Endothelial cell of umbilical vein (primary cell): ENCODE measurements around the gene GALNT11. TPM values are rescaled to one million over a fixed set of nuclear protein-coding genes. Genes with fewer than 3 reads are reported as not detected.
A peak's percentile ranks its signal among the peaks of the same experiment; 100 is the strongest.

Experiments used
- BruUV-seq: library from RNA; stranded (reverse); fragments of 400-500 nt; replicated peaks from 2 replicates; lab custom pipeline; 2021; lab: Mats Ljungman, UMichigan
- CTCF ChIA-PET: fragments of 300-600, 350-600 bp; sonication (Branson Sonifier 250); formaldehyde crosslinking; loops from one replicate; lab custom pipeline; 2021; ENCODE audit warnings: antibody characterized with exemption, inconsistent platforms; lab: Charles Lee
- POLR2A ChIA-PET: fragments of 300-600, 350-600 bp; sonication (Branson Sonifier 250); formaldehyde crosslinking; loops from one replicate; lab custom pipeline; 2021; ENCODE audit warnings: antibody characterized with exemption, inconsistent platforms; lab: Charles Lee
- DNase-seq: peaks from one replicate; pipeline ENCODE4 v3.0.0-alpha.2; 2011; ENCODE audit warnings: low read depth, low spot score
- FAIRE-seq: peaks from 2 replicates; lab custom pipeline; 2011; peaks lifted over from hg19 to GRCh38; lab: Jason Lieb, UNC
- H2AFZ ChIP-seq: 2 replicates; pipeline ENCODE4 v1.6.0; 2012; ENCODE audit warnings: low read depth, low read length, control low read depth, inconsistent platforms
- H3K27ac ChIP-seq: 2 replicates; pipeline ENCODE4 v1.5.1; 2011; ENCODE audit warnings: low read depth, mild to moderate bottlenecking, control low read depth, low read length, moderate library complexity; ENCODE audit not compliant: insufficient read depth
- H3K27me3 ChIP-seq, 2 experiments: 2 replicates each; pipeline versions ENCODE4 v1.6.0 to v1.6.1; 2011; ENCODE audit warnings: low read length in 2 of 2, mixed read lengths in 1 of 2; ENCODE audit not compliant: control insufficient read depth in 2 of 2, insufficient read depth in 2 of 2
- H3K36me3 ChIP-seq, 2 experiments: 2 replicates in 1 of 2; 3 replicates in 1 of 2; pipeline ENCODE4 v1.5.1; 2011; ENCODE audit warnings: low read length in 2 of 2, mild to moderate bottlenecking in 1 of 2, moderate library complexity in 1 of 2; ENCODE audit not compliant: control insufficient read depth in 2 of 2, insufficient read depth in 2 of 2; ENCODE audit errors: extremely low read depth in 1 of 2
- H3K4me1 ChIP-seq: 3 replicates; pipeline ENCODE4 v1.5.1; 2011; ENCODE audit warnings: mild to moderate bottlenecking, low read length; ENCODE audit not compliant: control insufficient read depth, insufficient read depth; ENCODE audit errors: extremely low read depth
- H3K4me2 ChIP-seq: 2 replicates; pipeline ENCODE4 v1.6.1; 2011; ENCODE audit warnings: low read length, control low read depth, mixed read lengths; ENCODE audit not compliant: insufficient read depth
- H3K4me3 ChIP-seq, 3 experiments: fragments of 200-600 bp in 1 of 3; sonication (generic), shearing (Covaris generic) in 1 of 3; replicated peaks in 1 of 3; 2 replicates each; pipeline ENCODE4 v1.5.1; 2011 to 2016; ENCODE audit warnings: control low read depth in 3 of 3, low read length in 3 of 3, mild to moderate bottlenecking in 2 of 3, inconsistent platforms in 1 of 3, low read depth in 1 of 3, moderate library complexity in 1 of 3; ENCODE audit not compliant: insufficient read depth in 1 of 3
- H3K79me2 ChIP-seq: 2 replicates; pipeline ENCODE4 v1.6.0; 2012; ENCODE audit warnings: low read length, inconsistent platforms; ENCODE audit not compliant: control insufficient read depth, insufficient read depth
- H3K9ac ChIP-seq: replicated peaks from 2 replicates; pipeline ENCODE3; 2011; ENCODE audit warnings: low read length, control low read depth; ENCODE audit not compliant: insufficient read depth; ENCODE audit errors: extremely low read depth
- H3K9me1 ChIP-seq: replicated peaks from 3 replicates; pipeline ENCODE4 v1.6.0; 2011; ENCODE audit warnings: mild to moderate bottlenecking, low read length; ENCODE audit not compliant: control insufficient read depth, insufficient read depth; ENCODE audit errors: extremely low read depth
- H3K9me3 ChIP-seq: replicated peaks from 2 replicates; pipeline ENCODE4 v1.5.1; 2012; ENCODE audit warnings: low read length, inconsistent platforms; ENCODE audit not compliant: control insufficient read depth, insufficient read depth
- H4K20me1 ChIP-seq: replicated peaks from 2 replicates; pipeline ENCODE3; 2011; ENCODE audit warnings: mild to moderate bottlenecking, low read length; ENCODE audit not compliant: control insufficient read depth, insufficient read depth; ENCODE audit errors: extremely low read depth
- FOS ChIP-seq: IDR thresholded peaks from 2 replicates; pipeline ENCODE4 v1.6.1; 2011; ENCODE audit warnings: mild to moderate bottlenecking, low read length, moderate library complexity, borderline replicate concordance; ENCODE audit not compliant: insufficient read depth
- GATA2 ChIP-seq: IDR thresholded peaks from 2 replicates; pipeline ENCODE4 v1.7.0; 2011; ENCODE audit warnings: low read depth, mild to moderate bottlenecking, moderate library complexity, mixed read lengths, low read length; ENCODE audit not compliant: insufficient read length, insufficient read depth
- MYC ChIP-seq: IDR thresholded peaks from one replicate; pipeline ENCODE4 v1.6.1; 2011; ENCODE audit warnings: mild to moderate bottlenecking, low read depth, low read length
- POLR2AphosphoS5 ChIP-seq: IDR thresholded peaks from 2 replicates; pipeline ENCODE4 v1.6.1; 2012; ENCODE audit warnings: low read depth, mild to moderate bottlenecking, control low read depth, low read length, moderate library complexity; ENCODE audit not compliant: insufficient read depth
- dilution Hi-C: fragments of 300-500 bp; cut with MboI; formaldehyde crosslinking; loops from one replicate; pipeline ENCODE4 v1.15.0; 2019; ENCODE audit warnings: low sequenced_read_pairs; ENCODE audit not compliant: extremely low pct_ligation_motif_present
- intact Hi-C: fragments of 100-400 bp; cut with micrococcal nuclease; formaldehyde crosslinking; loops from one replicate; pipeline ENCODE4 v1.10.0; 2022
- polyA plus RNA-seq, 4 experiments: library from polyadenylated mRNA; depleted of rRNA in 3 of 4; stranded (reverse) in 3 of 4; unstranded in 1 of 4; fragments of >200 nt; gene quantifications; 2 replicates each; pipeline versions ENCODE4 v1.2.1 to v1.2.3, GENCODE V29; 2011 to 2012; ENCODE audit warnings: missing spikeins in 1 of 4
- total RNA-seq: library from RNA; stranded (reverse); gene quantifications from 2 replicates; pipeline ENCODE4 v1.2.3, GENCODE V29; 2021
- TF ChIP-seq, protein P1 (sequence below), 2 donors: IDR thresholded peaks; 1 replicate in 1 of 2; 2 replicates in 1 of 2; pipeline ENCODE4 v1.5.1; 2011; ENCODE audit warnings: low read length in 2 of 2, mild to moderate bottlenecking in 2 of 2, moderate library complexity in 2 of 2, control low read depth in 1 of 2, inconsistent platforms in 1 of 2, low read depth in 1 of 2; ENCODE audit not compliant: insufficient read depth in 1 of 2; ENCODE audit errors: extremely low read depth in 1 of 2

Gene GALNT11
- total and polyA plus RNA-seq, 2 donors (not counting 3 experiments of a cell fraction or from before 2014, with no cell fraction given) = 27.7 to 36.5 TPM

DNA sequence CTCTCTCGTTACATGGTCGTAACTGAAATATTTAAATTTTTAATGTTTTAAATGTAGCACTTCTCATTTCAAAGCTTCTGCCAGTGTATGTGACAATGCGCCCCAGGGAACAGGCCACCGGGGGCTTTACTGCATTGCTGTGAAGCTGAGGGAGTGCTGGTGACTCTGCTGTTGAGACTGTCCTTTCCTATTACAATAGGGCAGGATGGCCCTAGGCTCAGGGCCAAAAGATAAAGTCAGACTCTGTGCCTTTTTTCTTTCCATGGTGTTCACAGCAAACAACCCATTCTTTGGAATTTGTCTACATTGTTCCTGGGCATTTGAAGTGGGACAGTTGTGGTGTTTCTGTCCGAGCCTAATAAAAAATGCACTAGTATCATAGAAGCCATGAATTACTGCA lies 107.3 kb downstream of the GALNT11 start:
- Histone ChIP-seq H3K36me3 (peaks cover 0 to 20% of the 10 kb centered on the region in 2 experiments), H4K20me1 (no peaks in the 10 kb centered on the region), H3K9me1 (no peaks in the 10 kb centered on the region), H3K9me3 (no peaks in the 10 kb centered on the region), H3K4me2 (no peak overlapping the region), H3K4me1 (peaks cover 10% of the 10 kb centered on the region), H3K9ac (no peak overlapping the region), H3K27me3 (no peaks in the 10 kb centered on the region), H3K27ac (no peak overlapping the region), H2AFZ (no peak overlapping the region), H3K4me3 (no peak overlapping the region), H3K79me2 (no peaks in the 10 kb centered on the region)
- BruUV-seq = no TSS peak
- TF ChIP-seq MYC (no peak), GATA2 (no peak)
- ChIA-PET POLR2A (no interaction called here), CTCF (interaction anchor here (0.9 to 1.4 kb wide), 2 partner anchors 28 to 56 kb away, joined by 3 read pairs; no protein-coding TSS in a partner anchor)
- intact Hi-C loops = loop anchor here (5.0 kb wide), 1 partner anchor 106 kb away; the partner anchor contains the start of gene GALNT11
- dilution Hi-C loops = no loop called here
- FAIRE-seq (no peak), DNase-seq (peak; percentile 33)

DNA sequence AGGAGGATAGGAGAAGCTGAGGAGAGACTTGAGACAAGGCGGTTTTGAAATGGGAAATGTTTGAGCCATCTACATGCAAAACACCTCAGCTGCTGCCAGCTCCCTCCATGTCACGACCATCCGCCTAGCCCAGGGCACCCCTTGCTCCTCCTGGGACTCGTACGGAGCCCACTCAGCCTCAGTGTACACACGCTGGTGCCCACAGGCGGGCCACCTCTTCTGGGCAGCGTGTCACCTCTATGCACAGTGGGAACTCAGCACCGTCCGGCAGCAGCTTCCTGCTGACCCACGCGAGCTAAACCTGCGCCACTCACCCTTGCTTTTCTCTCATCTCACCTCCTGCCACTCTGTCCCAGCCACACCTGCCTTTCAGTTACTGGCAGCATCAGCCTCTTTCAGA lies 108.3 kb downstream of the GALNT11 start:
- Histone ChIP-seq H3K27me3 (no peaks in the 10 kb centered on the region), H3K36me3 (peaks cover 0 to 22% of the 10 kb centered on the region in 2 experiments), H3K27ac (no peak overlapping the region), H3K79me2 (no peaks in the 10 kb centered on the region), H3K4me3 (no peak overlapping the region), H2AFZ (no peak overlapping the region), H3K4me2 (no peak overlapping the region), H3K9me3 (no peaks in the 10 kb centered on the region), H3K9me1 (no peaks in the 10 kb centered on the region), H4K20me1 (no peaks in the 10 kb centered on the region), H3K9ac (no peak overlapping the region), H3K4me1 (peaks cover 12% of the 10 kb centered on the region)
- no TSS peak for BruUV-seq
- intact Hi-C loops (loop anchor here (5.0 kb wide), 1 partner anchor 107 kb away; the partner anchor contains the start of gene GALNT11), dilution Hi-C loops (no loop called here)
- no peak for FAIRE-seq
- ChIA-PET POLR2A (no interaction called here), CTCF (no interaction called here)
- TF ChIP-seq FOS (no peak), POLR2AphosphoS5 (no peak)
- TF ChIP-seq, protein P1, sequence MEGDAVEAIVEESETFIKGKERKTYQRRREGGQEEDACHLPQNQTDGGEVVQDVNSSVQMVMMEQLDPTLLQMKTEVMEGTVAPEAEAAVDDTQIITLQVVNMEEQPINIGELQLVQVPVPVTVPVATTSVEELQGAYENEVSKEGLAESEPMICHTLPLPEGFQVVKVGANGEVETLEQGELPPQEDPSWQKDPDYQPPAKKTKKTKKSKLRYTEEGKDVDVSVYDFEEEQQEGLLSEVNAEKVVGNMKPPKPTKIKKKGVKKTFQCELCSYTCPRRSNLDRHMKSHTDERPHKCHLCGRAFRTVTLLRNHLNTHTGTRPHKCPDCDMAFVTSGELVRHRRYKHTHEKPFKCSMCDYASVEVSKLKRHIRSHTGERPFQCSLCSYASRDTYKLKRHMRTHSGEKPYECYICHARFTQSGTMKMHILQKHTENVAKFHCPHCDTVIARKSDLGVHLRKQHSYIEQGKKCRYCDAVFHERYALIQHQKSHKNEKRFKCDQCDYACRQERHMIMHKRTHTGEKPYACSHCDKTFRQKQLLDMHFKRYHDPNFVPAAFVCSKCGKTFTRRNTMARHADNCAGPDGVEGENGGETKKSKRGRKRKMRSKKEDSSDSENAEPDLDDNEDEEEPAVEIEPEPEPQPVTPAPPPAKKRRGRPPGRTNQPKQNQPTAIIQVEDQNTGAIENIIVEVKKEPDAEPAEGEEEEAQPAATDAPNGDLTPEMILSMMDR (IDR thresholded peaks at IDR 0.05; ENCODE audit: extremely low read depth in 1 of 2, insufficient read depth in 1 of 2, low read depth in 1 of 2, low read length in 2 of 2) = no peak
- DNase-seq = no peak
